ENCODE data around the gene NUBP1. TPM values are rescaled to one million over a fixed set of nuclear protein-coding genes. Genes with fewer than 3 reads are reported as not detected.
A peak's percentile ranks its signal among the peaks of the same experiment; 100 is the strongest.

The NUBP1 gene
- polyA plus RNA-seq, 5 donors: 27.0 to 33.7 (median 30.2) TPM

- no peak for DNase-seq
These were observed 56.1 kb downstream of the NUBP1 start for GRCh38 chr16:10799736-10800135.

- DNase-seq: no peak
These were observed 61.7 kb downstream of the NUBP1 start for GRCh38 chr16:10805334-10805733.

GRCh38 chr16:10806698-10807097 is 63.1 kb downstream of the NUBP1 start:
- no peak for DNase-seq

GRCh38 chr16:10808218-10808617 is 64.6 kb downstream of the NUBP1 start:
- DNase-seq: no peak

GRCh38 chr16:10808850-10809249 is 65.2 kb downstream of the NUBP1 start:
- DNase-seq: no peak

- no peak for DNase-seq
These were observed 66.1 kb downstream of the NUBP1 start for GRCh38 chr16:10809706-10810105.

- no peak for DNase-seq
These were observed 68.9 kb downstream of the NUBP1 start for GRCh38 chr16:10812312-10813098.

- no peak for DNase-seq
These were observed 69.4 kb downstream of the NUBP1 start for GRCh38 chr16:10813099-10813455.

GRCh38 chr16:10817514-10817913 is 73.9 kb downstream of the NUBP1 start:
- no peak for DNase-seq

GRCh38 chr16:10817963-10818941 is 74.6 kb downstream of the NUBP1 start, which contains the start of gene TVP23A:
Gene TVP23A (minus strand): TSS chr16:10818794. CDS start chr16:10818493, 301 bp downstream.
- peak; percentile 20 to 31 for DNase-seq

Other genes with a start within 250 kb of the NUBP1 start
- 10 to 100 TPM; 57.4 to 66.2 (median 63.0) TPM for gene EMP2, start 163.2 kb upstream of the NUBP1 start, polyA plus RNA-seq (ENCODE audit: insufficient read depth in 1 of 5, insufficient read length in 5 of 5, low replicate concordance in 1 of 5)
- gene TEKT5, start 48.9 kb upstream of the NUBP1 start, polyA plus RNA-seq (ENCODE audit: insufficient read depth in 1 of 5, insufficient read length in 5 of 5, low replicate concordance in 1 of 5): under 1 TPM; 0.29 to 0.85 (median 0.31) TPM
- 1 to 10 TPM; 5.5 to 7.9 (median 6.0) TPM for gene TVP23A, start 75.0 kb downstream of the NUBP1 start, polyA plus RNA-seq (ENCODE audit: insufficient read depth in 1 of 5, insufficient read length in 5 of 5, low replicate concordance in 1 of 5)
- 1 to 10 TPM; 2.4 to 5.7 (median 4.5) TPM for gene CIITA, start 133.4 kb downstream of the NUBP1 start, polyA plus RNA-seq (ENCODE audit: insufficient read depth in 1 of 5, insufficient read length in 5 of 5, low replicate concordance in 1 of 5)
- 10 to 100 TPM; 37.5 to 50.9 (median 40.9) TPM for gene DEXI, start 198.6 kb downstream of the NUBP1 start, polyA plus RNA-seq (ENCODE audit: insufficient read depth in 1 of 5, insufficient read length in 5 of 5, low replicate concordance in 1 of 5)
- gene CLEC16A, start 200.7 kb downstream of the NUBP1 start, polyA plus RNA-seq (ENCODE audit: insufficient read depth in 1 of 5, insufficient read length in 5 of 5, low replicate concordance in 1 of 5): 10 to 100 TPM; 16.5 to 19.9 (median 18.6) TPM